OCI-LY3 (cell line): ENCODE data around the gene MAGIX.

Experiments
- EZH2phosphoT487 ChIP-seq: fragments of 200-600 bp; shearing (Covaris generic); IDR thresholded peaks from 2 replicates; pipeline ENCODE4 v1.6.1; 2018; ENCODE audit warnings: antibody characterized with exemption, mixed run types, low read depth
- TF ChIP-seq, protein P1 (sequence below): fragments of 200-600, 300-600 bp; sonication (generic); IDR thresholded peaks from 2 replicates; pipeline ENCODE4 v1.5.1; 2014; ENCODE audit warnings: antibody characterized with exemption, low read length, low read depth

DNA sequence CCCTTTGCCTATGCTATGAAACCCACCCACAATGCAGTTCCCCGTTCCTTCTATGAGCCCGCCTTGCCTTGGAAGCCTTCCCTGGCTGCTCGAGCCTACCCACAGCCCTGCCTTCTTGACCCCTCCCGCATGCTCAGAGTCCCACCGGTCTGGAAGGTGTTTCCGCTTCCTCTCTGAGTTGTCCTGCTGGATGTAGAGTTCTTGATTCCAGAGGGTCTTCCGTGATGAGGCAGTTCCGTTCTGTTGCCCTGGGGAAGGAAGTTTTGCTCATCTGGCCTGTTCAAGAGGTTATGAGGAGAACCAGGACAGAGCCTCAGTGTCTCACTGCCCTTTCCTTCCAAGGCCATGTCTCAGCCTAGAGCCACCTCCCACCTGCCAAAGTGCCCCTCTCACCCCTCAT is 46.5 kb upstream of the MAGIX start:
- TF ChIP-seq, protein P1, sequence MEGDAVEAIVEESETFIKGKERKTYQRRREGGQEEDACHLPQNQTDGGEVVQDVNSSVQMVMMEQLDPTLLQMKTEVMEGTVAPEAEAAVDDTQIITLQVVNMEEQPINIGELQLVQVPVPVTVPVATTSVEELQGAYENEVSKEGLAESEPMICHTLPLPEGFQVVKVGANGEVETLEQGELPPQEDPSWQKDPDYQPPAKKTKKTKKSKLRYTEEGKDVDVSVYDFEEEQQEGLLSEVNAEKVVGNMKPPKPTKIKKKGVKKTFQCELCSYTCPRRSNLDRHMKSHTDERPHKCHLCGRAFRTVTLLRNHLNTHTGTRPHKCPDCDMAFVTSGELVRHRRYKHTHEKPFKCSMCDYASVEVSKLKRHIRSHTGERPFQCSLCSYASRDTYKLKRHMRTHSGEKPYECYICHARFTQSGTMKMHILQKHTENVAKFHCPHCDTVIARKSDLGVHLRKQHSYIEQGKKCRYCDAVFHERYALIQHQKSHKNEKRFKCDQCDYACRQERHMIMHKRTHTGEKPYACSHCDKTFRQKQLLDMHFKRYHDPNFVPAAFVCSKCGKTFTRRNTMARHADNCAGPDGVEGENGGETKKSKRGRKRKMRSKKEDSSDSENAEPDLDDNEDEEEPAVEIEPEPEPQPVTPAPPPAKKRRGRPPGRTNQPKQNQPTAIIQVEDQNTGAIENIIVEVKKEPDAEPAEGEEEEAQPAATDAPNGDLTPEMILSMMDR = no peak
- no peak for TF ChIP-seq EZH2phosphoT487
